ENCODE results near the gene DSG1. TPM values are rescaled to one million over a fixed set of nuclear protein-coding genes. Genes with fewer than 3 reads are reported as not detected.

Gene DSG1
- total RNA-seq, 1 experiment from 2014 or later = not detected

DNA sequence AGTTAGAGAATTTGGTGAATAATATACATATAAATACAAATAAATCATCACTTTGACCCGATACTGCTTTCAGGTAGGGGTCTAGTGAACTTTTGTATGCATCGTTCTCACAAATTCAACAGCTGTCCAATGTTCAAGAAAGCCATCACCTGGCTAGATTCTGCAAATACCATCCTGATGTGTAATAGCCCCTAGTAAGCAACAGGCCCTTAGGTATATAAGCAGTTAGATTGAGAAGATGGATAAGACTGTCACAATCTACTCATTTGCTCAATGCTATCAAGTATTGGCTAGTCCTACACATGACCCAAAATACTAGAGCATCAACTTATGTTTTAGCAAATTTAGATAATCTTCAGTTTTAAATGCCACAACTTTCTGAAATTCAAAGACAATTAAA lies 20.7 kb upstream of the DSG1 start:
- DNase-seq = no peak
- intact Hi-C loops (cut with micrococcal nuclease; ENCODE audit: unreplicated experiment) = no loop called here
- CTCF ChIA-PET = no interaction called here

DNA sequence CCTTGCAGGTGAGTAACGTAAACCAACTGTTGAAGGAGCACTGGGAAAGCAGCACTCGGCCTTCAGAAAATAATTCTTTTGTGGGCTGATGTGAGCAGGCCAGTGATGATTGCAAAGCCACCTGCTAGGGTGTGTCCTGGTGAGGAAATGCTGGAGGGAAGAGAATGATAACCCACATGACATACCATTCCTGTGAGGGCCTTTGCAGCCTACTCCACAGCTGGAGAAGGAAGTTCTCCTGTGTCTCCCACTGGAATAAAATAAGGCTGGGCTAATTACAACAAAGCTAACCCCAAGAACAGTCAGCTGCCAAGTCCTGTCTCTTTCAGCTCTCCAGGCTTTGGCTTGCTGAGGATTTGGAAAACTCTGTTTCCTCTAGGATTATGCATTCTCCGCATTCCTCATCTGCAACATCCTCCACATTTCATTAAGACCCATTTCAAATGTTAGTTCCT lies 16.7 kb upstream of the DSG1 start:
- H3K4me3 Mint-ChIP-seq (ENCODE audit: low read depth, unreplicated experiment) = no peak overlapping the region
- intact Hi-C loops (cut with micrococcal nuclease; ENCODE audit: unreplicated experiment) = no loop called here
- H3K9me3 Mint-ChIP-seq (ENCODE audit: low read depth, unreplicated experiment) = no peaks in the 10 kb centered on the region
- peak; percentile 10 for DNase-seq
- no peak overlapping the region for H3K27ac Mint-ChIP-seq (ENCODE audit: unreplicated experiment)
- CTCF ChIA-PET = no interaction called here
- no peaks in the 10 kb centered on the region for H3K36me3 Mint-ChIP-seq (ENCODE audit: insufficient read depth, unreplicated experiment)
- peaks cover 51% of the 10 kb centered on the region for H3K4me1 Mint-ChIP-seq (ENCODE audit: low read depth, unreplicated experiment)
- TF ChIP-seq, protein P1, sequence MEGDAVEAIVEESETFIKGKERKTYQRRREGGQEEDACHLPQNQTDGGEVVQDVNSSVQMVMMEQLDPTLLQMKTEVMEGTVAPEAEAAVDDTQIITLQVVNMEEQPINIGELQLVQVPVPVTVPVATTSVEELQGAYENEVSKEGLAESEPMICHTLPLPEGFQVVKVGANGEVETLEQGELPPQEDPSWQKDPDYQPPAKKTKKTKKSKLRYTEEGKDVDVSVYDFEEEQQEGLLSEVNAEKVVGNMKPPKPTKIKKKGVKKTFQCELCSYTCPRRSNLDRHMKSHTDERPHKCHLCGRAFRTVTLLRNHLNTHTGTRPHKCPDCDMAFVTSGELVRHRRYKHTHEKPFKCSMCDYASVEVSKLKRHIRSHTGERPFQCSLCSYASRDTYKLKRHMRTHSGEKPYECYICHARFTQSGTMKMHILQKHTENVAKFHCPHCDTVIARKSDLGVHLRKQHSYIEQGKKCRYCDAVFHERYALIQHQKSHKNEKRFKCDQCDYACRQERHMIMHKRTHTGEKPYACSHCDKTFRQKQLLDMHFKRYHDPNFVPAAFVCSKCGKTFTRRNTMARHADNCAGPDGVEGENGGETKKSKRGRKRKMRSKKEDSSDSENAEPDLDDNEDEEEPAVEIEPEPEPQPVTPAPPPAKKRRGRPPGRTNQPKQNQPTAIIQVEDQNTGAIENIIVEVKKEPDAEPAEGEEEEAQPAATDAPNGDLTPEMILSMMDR (IDR thresholded peaks at IDR 0.05; ENCODE audit: unreplicated experiment) = no peak
- H3K27me3 Mint-ChIP-seq (ENCODE audit: unreplicated experiment) = no peaks in the 10 kb centered on the region
- no TSS peak for BruUV-seq (replicated peaks)

More for the DNA sequence above, 20.7 kb upstream of the DSG1 start:
- Mint-ChIP-seq H3K4me1 (ENCODE audit: low read depth, unreplicated experiment) (peaks cover 22% of the 10 kb centered on the region), H3K27me3 (ENCODE audit: unreplicated experiment) (no peaks in the 10 kb centered on the region), H3K27ac (ENCODE audit: unreplicated experiment) (no peak overlapping the region), H3K36me3 (ENCODE audit: insufficient read depth, unreplicated experiment) (no peaks in the 10 kb centered on the region), H3K4me3 (ENCODE audit: low read depth, unreplicated experiment) (no peak overlapping the region), H3K9me3 (ENCODE audit: low read depth, unreplicated experiment) (no peaks in the 10 kb centered on the region)
- BruUV-seq (replicated peaks) = no TSS peak
- TF ChIP-seq, protein P1 (IDR thresholded peaks at IDR 0.05; ENCODE audit: unreplicated experiment) = no peak

DNA sequence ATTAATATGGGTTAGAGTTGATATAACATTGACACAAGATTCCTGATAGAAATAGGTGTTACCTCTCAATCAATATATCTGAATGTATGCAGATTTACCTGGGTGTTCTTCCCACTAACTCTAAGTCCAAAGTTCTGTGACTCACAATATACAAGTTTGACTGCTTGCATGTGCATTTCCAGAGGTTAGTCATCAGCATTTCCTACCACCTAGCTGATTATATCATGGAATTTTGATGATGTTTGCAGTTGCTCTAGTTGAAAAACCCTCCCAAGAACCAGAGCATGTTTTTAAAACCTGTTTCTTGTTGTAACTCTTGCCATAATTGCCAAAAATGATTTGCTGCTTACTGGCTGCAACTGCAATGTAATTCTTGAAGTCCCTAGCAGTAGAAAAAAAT lies 15.0 kb upstream of the DSG1 start:
- Mint-ChIP-seq H3K36me3 (ENCODE audit: insufficient read depth, unreplicated experiment) (no peaks in the 10 kb centered on the region), H3K9me3 (ENCODE audit: low read depth, unreplicated experiment) (no peaks in the 10 kb centered on the region), H3K4me1 (ENCODE audit: low read depth, unreplicated experiment) (peaks cover 51% of the 10 kb centered on the region), H3K27ac (ENCODE audit: unreplicated experiment) (peak overlapping the region; percentile 65), H3K4me3 (ENCODE audit: low read depth, unreplicated experiment) (no peak overlapping the region), H3K27me3 (ENCODE audit: unreplicated experiment) (no peaks in the 10 kb centered on the region)
- CTCF ChIA-PET = no interaction called here
- BruUV-seq (replicated peaks) = no TSS peak
- DNase-seq = peak; percentile 11
- intact Hi-C loops (cut with micrococcal nuclease; ENCODE audit: unreplicated experiment) = no loop called here
- TF ChIP-seq, protein P1 (IDR thresholded peaks at IDR 0.05; ENCODE audit: unreplicated experiment) = no peak

DNA sequence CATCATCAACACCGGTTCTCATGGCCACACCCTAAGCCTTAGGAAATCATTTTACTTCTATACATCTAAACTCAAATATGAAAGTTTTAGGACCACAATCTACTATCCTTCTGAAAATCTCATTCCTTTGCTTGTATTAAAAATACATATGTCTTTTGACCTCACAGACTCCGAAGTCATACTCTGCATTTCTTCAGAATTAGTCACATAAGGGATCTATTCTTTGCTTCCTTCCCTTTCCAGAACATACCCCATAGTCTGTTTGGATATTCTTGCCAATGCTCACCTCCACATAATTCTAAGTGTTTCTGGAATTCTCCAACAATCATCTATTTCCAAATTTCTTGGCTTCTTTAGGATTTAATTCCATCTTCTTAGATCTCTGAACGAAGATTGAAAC lies 14.2 kb upstream of the DSG1 start:
- BruUV-seq (replicated peaks) = no TSS peak
- no peak for DNase-seq
- TF ChIP-seq, protein P1 (IDR thresholded peaks at IDR 0.05; ENCODE audit: unreplicated experiment) = no peak
- H3K9me3 Mint-ChIP-seq (ENCODE audit: low read depth, unreplicated experiment) = no peaks in the 10 kb centered on the region
- CTCF ChIA-PET = no interaction called here
- H3K27me3 Mint-ChIP-seq (ENCODE audit: unreplicated experiment) = no peaks in the 10 kb centered on the region
- peak overlapping the region; percentile 65 for H3K27ac Mint-ChIP-seq (ENCODE audit: unreplicated experiment)
- intact Hi-C loops (cut with micrococcal nuclease; ENCODE audit: unreplicated experiment) = no loop called here
- H3K4me1 Mint-ChIP-seq (ENCODE audit: low read depth, unreplicated experiment) = peaks cover 51% of the 10 kb centered on the region
- H3K4me3 Mint-ChIP-seq (ENCODE audit: low read depth, unreplicated experiment) = peak overlapping the region; percentile 7
- no peaks in the 10 kb centered on the region for H3K36me3 Mint-ChIP-seq (ENCODE audit: insufficient read depth, unreplicated experiment)
